Prostate gland (tissue), 2 donors: ENCODE results near the gene SACM1L. TPM values are rescaled to one million over a fixed set of nuclear protein-coding genes. Genes with fewer than 3 reads are reported as not detected.

Experiments used
- DNase-seq: peaks from one replicate; pipeline ENCODE4 v3.0.0-alpha.2; 2019; ENCODE audit warnings: low spot score
- H3K27ac ChIP-seq, 2 donors: fragments of 200-600 bp; sonication (generic); 2 replicates each; pipeline ENCODE4 v1.5.1; 2017 to 2019
- H3K27me3 ChIP-seq: fragments of 200-600 bp; sonication (generic); replicated peaks from 2 replicates; pipeline ENCODE4 v1.5.1; 2019; ENCODE audit not compliant: insufficient read depth
- H3K36me3 ChIP-seq, 2 donors: fragments of 200-600 bp; sonication (generic); 1 replicate in 1 of 2; 2 replicates in 1 of 2; pipeline versions ENCODE4 v1.5.1 to v1.8.1; 2017 to 2019
- H3K4me1 ChIP-seq: fragments of 200-600 bp; sonication (generic); replicated peaks from 2 replicates; pipeline ENCODE4 v1.5.1; 2019
- H3K4me3 ChIP-seq, 2 donors: fragments of 200-600 bp; sonication (generic); 2 replicates each; pipeline ENCODE4 v1.5.1; 2017 to 2019
- H3K9me3 ChIP-seq: fragments of 200-600 bp; sonication (generic); 2 replicates; pipeline ENCODE4 v1.5.1; 2017
- CTCF ChIP-seq, 4 experiments: fragments of 200-600 bp in 2 of 4; fragments of 450-650 bp in 2 of 4; sonication (generic) in 2 of 4; IDR thresholded peaks; 1 replicate in 3 of 4; 2 replicates in 1 of 4; pipeline ENCODE4 v1.5.1; 2016 to 2019; ENCODE audit warnings: antibody characterized with exemption in 4 of 4, mild to moderate bottlenecking in 2 of 4, moderate library complexity in 2 of 4
- POLR2A ChIP-seq: fragments of 450-650 bp; IDR thresholded peaks from one replicate; pipeline ENCODE4 v1.6.1; 2016; ENCODE audit warnings: antibody characterized with exemption, mild to moderate bottlenecking
- POLR2AphosphoS5 ChIP-seq: sonication (generic); formaldehyde crosslinking; IDR thresholded peaks from one replicate; pipeline ENCODE4 v1.6.1; 2017; ENCODE audit warnings: antibody characterized with exemption
- WGBS: methylation state at CpG from one replicate; pipeline ENCODE4 v1.1.5; 2018; 5-methylcytosine and 5-hydroxymethylcytosine counted together
- intact Hi-C: fragments of 100-400 bp; cut with DNase I; formaldehyde crosslinking; loops from one replicate; pipeline ENCODE4 v1.14.2; 2022
- total RNA-seq, 2 donors: library from RNA; depleted of rRNA; stranded (reverse); fragments of >200 nt; gene quantifications; one replicate each; pipeline ENCODE4 v1.1.0, GENCODE V29; 2016

The SACM1L gene
- total RNA-seq, 2 donors from 2014 or later: 56.6 to 62.8 TPM

- WGBS: 34% methylated on average over 7 of the region's 7 CpGs
- Histone ChIP-seq H3K36me3 (no peaks in the 10 kb centered on the region), H3K4me3 (no peak overlapping the region), H3K4me1 (peaks cover 15% of the 10 kb centered on the region), H3K27me3 (no peaks in the 10 kb centered on the region), H3K27ac (peak overlapping the region; percentile 84), H3K9me3 (no peaks in the 10 kb centered on the region)
- intact Hi-C loops: no loop called here
- no peak for DNase-seq
- TF ChIP-seq CTCF (IDR thresholded peaks at IDR 0.05) (no peak), POLR2A (no peak), POLR2AphosphoS5 (no peak)
These were observed 12.7 kb upstream of the SACM1L start for GRCh38 chr3:45676325-45677032.

- no peaks in the 10 kb centered on the region for H3K36me3 ChIP-seq
- H3K27me3 ChIP-seq: no peaks in the 10 kb centered on the region
- peak overlapping the region; percentile 84 for H3K27ac ChIP-seq
- no peaks in the 10 kb centered on the region for H3K9me3 ChIP-seq
- TF ChIP-seq CTCF (IDR thresholded peaks at IDR 0.05): no peak
- peak; percentile 98 for TF ChIP-seq POLR2AphosphoS5
- H3K4me1 ChIP-seq: peaks cover 15% of the 10 kb centered on the region
- DNase-seq: peak; percentile 89
- WGBS: 18% methylated on average over 5 of the region's 5 CpGs
- intact Hi-C loops: no loop called here
- no peak overlapping the region for H3K4me3 ChIP-seq
These were observed 12.2 kb upstream of the SACM1L start for GRCh38 chr3:45677033-45677446.

GRCh38 chr3:45677841-45678240 lies 11.4 kb upstream of the SACM1L start:
- intact Hi-C loops: no loop called here
- no peak for DNase-seq
- Histone ChIP-seq H3K36me3 (no peaks in the 10 kb centered on the region), H3K27me3 (no peaks in the 10 kb centered on the region), H3K9me3 (no peaks in the 10 kb centered on the region), H3K4me3 (no peak overlapping the region), H3K4me1 (peaks cover 15% of the 10 kb centered on the region), H3K27ac (peak overlapping the region; percentile 84)
- no peak for TF ChIP-seq CTCF (IDR thresholded peaks at IDR 0.05)
- TF ChIP-seq POLR2AphosphoS5: no peak
- no peak for TF ChIP-seq POLR2A
- WGBS: 52% methylated on average over 10 of the region's 10 CpGs

- Histone ChIP-seq H3K27me3 (no peaks in the 10 kb centered on the region), H3K27ac (no peak overlapping the region), H3K9me3 (no peaks in the 10 kb centered on the region), H3K4me3 (no peak overlapping the region), H3K4me1 (peaks cover 15% of the 10 kb centered on the region), H3K36me3 (no peaks in the 10 kb centered on the region)
- 85% methylated on average over 8 of the region's 8 CpGs for WGBS
- DNase-seq: no peak
- intact Hi-C loops: no loop called here
- TF ChIP-seq CTCF (IDR thresholded peaks at IDR 0.05): no peak
- TF ChIP-seq POLR2A: no peak
- TF ChIP-seq POLR2AphosphoS5: no peak
These were observed 9.4 kb upstream of the SACM1L start for GRCh38 chr3:45679805-45680204.

- Histone ChIP-seq H3K27ac (no peak overlapping the region), H3K4me1 (peaks cover 11% of the 10 kb centered on the region), H3K9me3 (no peaks in the 10 kb centered on the region), H3K4me3 (no peak overlapping the region), H3K27me3 (no peaks in the 10 kb centered on the region), H3K36me3 (no peaks in the 10 kb centered on the region)
- no peak for DNase-seq
- intact Hi-C loops: no loop called here
- TF ChIP-seq POLR2AphosphoS5: no peak
- TF ChIP-seq POLR2A: no peak
- no peak for TF ChIP-seq CTCF (IDR thresholded peaks at IDR 0.05)
- WGBS: 100% methylated on average over 1 of the region's 1 CpG
These were observed 8.0 kb upstream of the SACM1L start for GRCh38 chr3:45681221-45681620.
